Measurements from ENCODE around the gene LAMC3.

DNA sequence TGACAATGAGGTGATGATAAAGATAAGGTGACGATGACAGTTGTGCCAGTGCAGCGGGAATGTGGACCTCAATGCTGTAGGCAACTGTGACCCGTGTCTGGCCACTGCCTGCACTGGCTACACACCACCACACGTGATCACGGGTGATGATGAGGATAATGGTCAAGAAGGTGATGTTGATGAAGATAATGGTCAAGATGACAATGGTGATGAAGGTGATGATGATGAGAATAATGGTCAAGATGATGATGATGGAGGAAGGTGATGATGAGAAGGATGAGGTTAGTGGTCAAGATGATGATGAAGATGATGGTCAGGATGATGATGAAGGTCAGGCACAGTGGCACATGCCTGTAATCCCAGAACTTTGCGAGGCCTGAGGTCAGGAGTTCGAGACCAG, 56.6 kb downstream of the LAMC3 start:
- no peak for TF ChIP-seq POLR2A (IDR thresholded peaks at IDR 0.05; ENCODE audit: extremely low read depth, insufficient read length)
- TF ChIP-seq, protein P1, sequence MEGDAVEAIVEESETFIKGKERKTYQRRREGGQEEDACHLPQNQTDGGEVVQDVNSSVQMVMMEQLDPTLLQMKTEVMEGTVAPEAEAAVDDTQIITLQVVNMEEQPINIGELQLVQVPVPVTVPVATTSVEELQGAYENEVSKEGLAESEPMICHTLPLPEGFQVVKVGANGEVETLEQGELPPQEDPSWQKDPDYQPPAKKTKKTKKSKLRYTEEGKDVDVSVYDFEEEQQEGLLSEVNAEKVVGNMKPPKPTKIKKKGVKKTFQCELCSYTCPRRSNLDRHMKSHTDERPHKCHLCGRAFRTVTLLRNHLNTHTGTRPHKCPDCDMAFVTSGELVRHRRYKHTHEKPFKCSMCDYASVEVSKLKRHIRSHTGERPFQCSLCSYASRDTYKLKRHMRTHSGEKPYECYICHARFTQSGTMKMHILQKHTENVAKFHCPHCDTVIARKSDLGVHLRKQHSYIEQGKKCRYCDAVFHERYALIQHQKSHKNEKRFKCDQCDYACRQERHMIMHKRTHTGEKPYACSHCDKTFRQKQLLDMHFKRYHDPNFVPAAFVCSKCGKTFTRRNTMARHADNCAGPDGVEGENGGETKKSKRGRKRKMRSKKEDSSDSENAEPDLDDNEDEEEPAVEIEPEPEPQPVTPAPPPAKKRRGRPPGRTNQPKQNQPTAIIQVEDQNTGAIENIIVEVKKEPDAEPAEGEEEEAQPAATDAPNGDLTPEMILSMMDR (IDR thresholded peaks at IDR 0.05; ENCODE audit: low read depth, low read length) = no peak
- TF ChIP-seq MYC (IDR thresholded peaks at IDR 0.05; ENCODE audit: low read depth, low read length) = no peak
